BLaER1 (cell line): Measurements from ENCODE around the gene FKBP1B.
A peak's percentile ranks its signal among the peaks of the same experiment; 100 is the strongest.
"Not testable (repeated sequence)": the region's sequence is repeated elsewhere in the genome, so short reads cannot be mapped to it uniquely, and the experiment has no call there.

ENCODE experiments used
- H3K27ac ChIP-seq: shearing (Covaris generic); formaldehyde crosslinking; 2 replicates; pipeline ENCODE4 v1.8.1; 2022
- H3K27me3 ChIP-seq: shearing (Covaris generic); formaldehyde crosslinking; 2 replicates; pipeline ENCODE4 v1.8.1; 2022
- H3K36me3 ChIP-seq: shearing (Covaris generic); formaldehyde crosslinking; 2 replicates; pipeline ENCODE4 v1.8.1; 2022
- H3K4me1 ChIP-seq: shearing (Covaris generic); formaldehyde crosslinking; 2 replicates; pipeline ENCODE4 v1.8.1; 2022
- H3K4me2 ChIP-seq: shearing (Covaris generic); formaldehyde crosslinking; 2 replicates; pipeline ENCODE4 v1.8.1; 2022
- H3K4me3 ChIP-seq: shearing (Covaris generic); formaldehyde crosslinking; 2 replicates; pipeline ENCODE4 v1.8.1; 2022
- H3K9ac ChIP-seq: shearing (Covaris generic); formaldehyde crosslinking; 2 replicates; pipeline ENCODE4 v1.8.1; 2022
- H3K9me3 ChIP-seq: shearing (Covaris generic); formaldehyde crosslinking; 2 replicates; pipeline ENCODE4 v1.8.1; 2022
- H4K20me1 ChIP-seq: shearing (Covaris generic); formaldehyde crosslinking; 2 replicates; pipeline ENCODE4 v1.8.1; 2022
- Cebpa-rat ChIP-seq: shearing (Covaris generic); IDR thresholded peaks from 2 replicates; pipeline ENCODE4 v1.8.1; 2022

Gene FKBP1B

DNA sequence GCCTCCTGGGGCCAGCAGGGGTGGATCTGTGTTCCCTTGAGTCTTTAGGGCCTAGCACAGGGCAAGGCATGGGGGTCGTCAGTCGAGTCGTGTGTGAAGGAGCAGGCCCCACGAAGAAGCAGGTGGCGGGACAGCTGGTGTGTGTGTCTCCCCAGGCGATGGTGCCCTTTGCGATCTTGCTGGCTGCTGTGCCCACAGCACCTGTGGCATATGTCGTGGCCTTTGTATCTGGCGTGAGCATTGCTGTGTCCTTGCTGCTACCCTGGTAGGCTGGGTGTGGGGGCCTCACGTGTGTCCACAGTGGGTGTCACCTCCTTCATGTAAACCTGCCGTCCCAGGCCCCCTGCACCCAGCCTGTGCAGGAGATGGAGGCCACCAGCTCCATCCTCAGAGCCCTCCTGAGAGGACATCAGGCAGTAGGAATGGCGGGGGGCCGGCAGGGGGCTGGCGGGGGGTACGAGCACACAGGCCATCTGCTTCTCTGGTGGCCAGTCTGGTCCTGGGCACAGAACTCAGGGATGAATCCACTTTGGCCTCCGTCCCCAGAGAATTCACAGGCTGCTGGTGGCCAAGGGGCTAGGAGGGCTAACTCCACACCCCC is 26.5 kb upstream of the FKBP1B start:
- Histone ChIP-seq H3K4me3 (no peak overlapping the region), H3K36me3 (peaks cover 68% of the 10 kb centered on the region), H3K4me1 (no peaks in the 10 kb centered on the region), H3K9me3 (no peaks in the 10 kb centered on the region), H3K9ac (no peak overlapping the region), H4K20me1 (0 out of 2 replicates have a peak, but pooled peaks cover 7% of the 10 kb centered on the region), H3K27me3 (no peaks in the 10 kb centered on the region), H3K4me2 (no peak overlapping the region), H3K27ac (no peak overlapping the region)
- no peak for TF ChIP-seq Cebpa-rat

DNA sequence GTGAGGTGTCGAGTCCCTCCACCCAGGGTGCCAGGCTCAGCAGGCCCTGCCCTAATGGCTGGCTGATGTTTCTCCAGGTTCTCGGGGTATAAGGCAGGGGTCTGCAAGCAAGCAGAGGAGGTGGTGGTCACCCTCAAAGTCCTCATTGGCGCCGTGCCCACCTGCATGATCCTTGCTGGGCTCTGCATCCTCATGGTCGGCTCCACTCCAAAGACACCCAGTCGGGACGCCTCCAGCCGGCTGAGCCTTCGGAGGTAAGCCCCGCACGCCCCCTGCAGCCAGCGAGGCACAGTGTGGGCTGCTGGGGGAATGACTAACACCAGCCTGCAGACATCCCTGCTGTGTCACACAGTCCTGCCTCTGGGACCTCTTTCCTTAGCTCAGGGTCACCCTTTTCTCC is 25.5 kb upstream of the FKBP1B start:
- TF ChIP-seq Cebpa-rat, result no peak
- Histone ChIP-seq H3K36me3 (peaks cover 77% of the 10 kb centered on the region), H3K9ac (no peak overlapping the region), H3K4me2 (no peak overlapping the region), H3K4me1 (no peaks in the 10 kb centered on the region), H3K9me3 (no peaks in the 10 kb centered on the region), H3K27ac (no peak overlapping the region), H4K20me1 (0 out of 2 replicates have a peak, but pooled peaks cover 7% of the 10 kb centered on the region), H3K4me3 (no peak overlapping the region), H3K27me3 (no peaks in the 10 kb centered on the region)

DNA sequence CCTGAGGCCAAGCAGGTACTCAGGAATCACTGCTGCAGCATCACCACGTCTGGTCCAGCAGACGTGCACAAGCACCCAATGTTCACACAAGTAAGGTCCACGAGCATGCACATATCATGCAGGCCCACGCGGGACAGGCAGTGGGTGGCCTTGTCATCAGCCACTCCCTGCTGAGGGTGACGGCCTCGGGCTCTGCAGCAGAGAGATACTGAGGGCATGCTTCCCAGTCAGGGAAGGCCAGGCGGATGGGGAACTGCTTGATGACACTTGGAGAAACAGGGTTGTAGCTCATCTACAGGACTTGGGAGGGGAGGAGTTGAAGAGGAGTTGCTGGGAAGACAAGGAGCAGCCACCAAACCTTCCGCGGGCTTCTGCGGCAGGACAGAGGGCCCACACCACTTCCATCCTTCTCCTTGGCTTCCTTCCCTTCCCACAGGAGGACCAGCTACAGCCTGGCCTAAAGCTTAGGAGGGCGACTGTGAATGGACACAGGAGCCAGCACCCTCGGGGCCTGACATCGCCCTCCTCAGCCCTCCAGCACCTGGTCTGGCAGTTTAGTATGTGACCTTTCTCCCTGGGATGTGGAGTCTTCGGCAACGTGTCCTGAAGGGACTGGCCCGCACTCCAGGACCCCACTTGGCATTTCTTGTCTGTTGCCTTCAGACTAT is 24.4 kb upstream of the FKBP1B start:
- Histone ChIP-seq H3K27me3 (no peaks in the 10 kb centered on the region), H3K4me2 (no peak overlapping the region), H3K4me1 (no peaks in the 10 kb centered on the region), H4K20me1 (0 out of 2 replicates have a peak, but pooled peaks cover 7% of the 10 kb centered on the region), H3K27ac (no peak overlapping the region), H3K4me3 (no peak overlapping the region), H3K9ac (no peak overlapping the region), H3K36me3 (peaks cover 88% of the 10 kb centered on the region), H3K9me3 (no peaks in the 10 kb centered on the region)
- TF ChIP-seq Cebpa-rat, result no peak

DNA sequence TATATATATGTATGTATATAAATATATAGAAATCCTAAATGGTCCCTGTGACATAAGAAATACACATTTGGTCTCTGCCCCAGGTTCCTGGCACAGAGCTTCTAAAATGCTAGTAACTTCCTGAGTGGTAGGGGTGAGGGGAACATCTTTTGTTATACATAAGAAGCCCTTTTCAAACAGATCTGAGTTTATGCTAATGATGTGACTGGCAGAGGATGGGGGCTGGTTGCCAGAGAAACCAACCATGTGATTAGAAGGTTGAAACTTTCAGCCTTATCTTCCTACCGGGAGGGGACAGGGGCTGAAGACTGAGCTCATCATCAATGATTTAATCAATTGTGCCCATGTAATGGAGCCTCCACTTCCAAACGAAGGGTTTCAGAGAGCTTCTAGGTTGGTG is 23.3 kb upstream of the FKBP1B start:
- Histone ChIP-seq H3K4me1 (no peaks in the 10 kb centered on the region), H3K27me3 (no peaks in the 10 kb centered on the region), H3K4me2 (no peak overlapping the region), H3K36me3 (peaks cover 99% of the 10 kb centered on the region), H3K4me3 (no peak overlapping the region), H3K27ac (no peak overlapping the region), H4K20me1 (0 out of 2 replicates have a peak, but pooled peaks cover 12% of the 10 kb centered on the region), H3K9me3 (no peaks in the 10 kb centered on the region), H3K9ac (no peak overlapping the region)
- no peak for TF ChIP-seq Cebpa-rat

DNA sequence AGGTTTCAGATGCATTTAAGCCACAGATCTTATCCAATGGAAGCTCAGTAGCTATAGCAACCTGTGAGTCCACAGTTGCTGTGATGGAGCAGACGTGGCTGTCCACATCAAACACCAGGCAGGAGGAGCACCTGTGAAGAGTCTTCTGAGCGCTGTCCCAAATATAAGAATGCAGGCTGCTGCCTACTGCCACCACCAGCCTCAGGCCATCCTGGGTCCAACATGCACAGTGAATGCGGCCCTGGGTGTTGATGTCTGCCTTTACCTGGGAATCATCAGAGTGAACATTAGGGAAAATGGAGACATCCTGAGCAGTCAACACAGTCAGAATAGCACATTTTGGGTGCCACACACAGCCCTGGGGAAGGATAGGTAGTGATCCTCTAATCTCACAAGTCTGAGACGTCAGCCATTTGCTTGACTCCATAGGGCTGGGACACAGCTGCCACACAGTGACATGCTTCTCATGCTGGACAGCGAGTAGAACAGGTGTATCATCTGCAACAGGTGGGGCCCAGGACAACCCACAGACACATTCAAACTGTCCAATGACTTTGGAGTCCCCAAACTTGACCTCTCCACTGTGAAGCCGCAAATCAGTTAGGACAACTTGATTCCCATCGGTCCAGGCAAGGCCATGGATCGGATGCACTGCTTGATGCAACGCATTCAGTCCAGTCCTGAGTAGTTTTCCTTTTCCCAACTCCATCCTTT is 10.6 kb upstream of the FKBP1B start:
- H3K4me3 ChIP-seq, result no peak overlapping the region
- H4K20me1 ChIP-seq, result 0 out of 2 replicates have a peak, but pooled peaks cover 16% of the 10 kb centered on the region
- peaks cover 39% of the 10 kb centered on the region for H3K36me3 ChIP-seq
- H3K9me3 ChIP-seq, result no peaks in the 10 kb centered on the region
- no peaks in the 10 kb centered on the region for H3K27me3 ChIP-seq
- no peaks in the 10 kb centered on the region for H3K4me1 ChIP-seq
- TF ChIP-seq Cebpa-rat, result no peak
- H3K9ac ChIP-seq, result no peak overlapping the region
- no peak overlapping the region for H3K4me2 ChIP-seq
- H3K27ac ChIP-seq, result no peak overlapping the region

DNA sequence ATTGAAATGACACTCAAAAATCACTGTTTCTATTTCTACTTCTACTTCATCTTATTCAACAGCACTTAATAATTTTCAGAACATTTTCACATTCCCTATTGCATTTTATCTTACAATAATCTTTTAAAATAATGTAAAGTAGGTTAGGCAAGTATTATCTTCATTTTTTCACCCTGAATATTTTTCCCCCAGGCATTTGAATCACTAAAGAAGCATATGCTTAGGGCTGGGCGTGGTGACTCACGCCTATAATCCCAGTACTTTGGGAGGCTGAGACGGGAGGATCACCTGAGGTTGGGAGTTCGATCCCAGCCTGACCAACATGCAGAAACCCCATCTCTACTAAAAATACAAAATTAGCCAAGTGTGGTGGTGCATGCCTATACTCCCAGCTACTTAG is 9.0 kb upstream of the FKBP1B start:
- Histone ChIP-seq H3K27me3 (no peaks in the 10 kb centered on the region), H4K20me1 (0 out of 2 replicates have a peak, but pooled peaks cover 16% of the 10 kb centered on the region)

DNA sequence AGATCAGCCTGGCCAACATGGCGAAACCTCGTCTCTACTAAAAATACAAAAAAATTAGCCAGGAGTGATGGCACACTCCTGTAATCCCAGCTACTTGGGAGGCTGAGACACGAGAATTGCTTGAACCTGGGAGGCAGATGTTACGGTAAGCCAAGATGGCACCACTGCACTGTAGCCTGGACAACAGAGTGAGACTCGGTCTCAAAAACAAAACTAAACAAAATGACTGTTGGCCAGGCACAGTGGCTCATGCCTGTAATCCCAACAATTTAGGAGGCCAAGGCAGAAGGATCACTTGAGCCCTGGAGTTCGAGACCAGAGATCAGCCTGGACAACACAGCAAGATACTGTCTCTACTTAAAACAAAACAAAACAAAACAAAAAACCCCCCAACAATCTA is 6.4 kb upstream of the FKBP1B start:
- H3K27ac ChIP-seq, H3K4me3 ChIP-seq, H4K20me1 ChIP-seq, H3K4me2 ChIP-seq, H3K9me3 ChIP-seq, H3K27me3 ChIP-seq, H3K9ac ChIP-seq: not testable (repeated sequence)
- Histone ChIP-seq H3K36me3 (peaks cover 14% of the 10 kb centered on the region), H3K4me1 (peaks cover 25% of the 10 kb centered on the region)

More for the DNA sequence above, 9.0 kb upstream of the FKBP1B start:
- Histone ChIP-seq H3K4me2 (no peak overlapping the region), H3K36me3 (peaks cover 36% of the 10 kb centered on the region), H3K4me1 (peaks cover 8% of the 10 kb centered on the region), H3K4me3 (no peak overlapping the region), H3K9ac (no peak overlapping the region), H3K9me3 (no peaks in the 10 kb centered on the region), H3K27ac (no peak overlapping the region)
- no peak for TF ChIP-seq Cebpa-rat

DNA sequence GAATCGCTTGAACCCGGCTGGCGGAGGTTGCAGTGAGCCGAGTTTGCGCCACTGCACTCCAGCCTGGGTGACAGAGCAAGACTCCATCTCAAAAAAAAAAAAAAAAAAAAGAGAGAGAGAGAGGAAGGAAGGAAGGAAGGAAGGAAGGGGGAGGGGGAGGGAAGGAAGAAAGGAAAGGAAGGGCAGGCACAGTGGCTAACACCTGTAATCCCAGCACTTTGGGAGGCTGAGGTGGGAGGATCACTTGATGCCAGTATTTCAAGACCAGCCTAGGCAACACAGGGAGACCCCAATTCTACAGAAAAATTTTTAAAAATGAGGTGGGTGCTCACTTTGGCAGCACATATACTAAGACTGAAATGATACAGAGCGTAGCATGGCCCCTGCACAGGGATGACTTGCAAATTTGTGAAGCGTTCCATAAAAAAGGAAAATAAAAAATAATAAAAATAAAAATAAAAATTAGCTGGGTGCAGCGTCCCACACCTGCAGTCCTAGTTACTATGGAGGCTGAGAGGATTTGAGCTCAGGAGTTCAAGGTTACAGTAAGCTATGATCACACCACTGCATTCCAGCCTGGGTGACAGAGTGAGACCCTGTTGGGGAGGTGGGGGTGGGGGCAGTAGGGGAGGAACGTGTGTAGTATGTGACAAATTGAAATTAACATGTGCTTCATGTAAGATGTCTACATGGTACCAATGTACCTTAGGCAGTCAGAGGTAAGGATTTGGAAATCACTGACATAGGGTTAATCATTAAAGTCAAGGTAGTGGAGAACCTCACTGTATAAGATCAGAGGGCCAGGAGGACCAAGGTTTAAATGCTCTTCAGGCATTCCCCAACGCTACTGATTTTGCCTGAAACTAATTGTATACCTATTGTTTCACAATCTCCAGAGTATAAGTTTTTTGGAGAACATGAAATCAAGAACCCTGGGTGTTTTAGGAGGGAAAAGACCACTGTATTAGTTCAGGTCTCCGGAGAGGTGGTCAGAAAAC is 3.7 kb upstream of the FKBP1B start:
- Histone ChIP-seq H3K36me3 (no peaks in the 10 kb centered on the region), H3K27ac (no peak overlapping the region), H3K4me2 (peak overlapping the region; percentile 82), H4K20me1 (peaks cover 10% of the 10 kb centered on the region; the same call in 1 of the 2 replicates), H3K9me3 (no peaks in the 10 kb centered on the region), H3K9ac (peak overlapping the region; percentile 86; the same call in 1 of the 2 replicates), H3K4me3 (peak overlapping the region; percentile 86), H3K27me3 (peaks cover 33% of the 10 kb centered on the region), H3K4me1 (peaks cover 37% of the 10 kb centered on the region)
- no peak for TF ChIP-seq Cebpa-rat

DNA sequence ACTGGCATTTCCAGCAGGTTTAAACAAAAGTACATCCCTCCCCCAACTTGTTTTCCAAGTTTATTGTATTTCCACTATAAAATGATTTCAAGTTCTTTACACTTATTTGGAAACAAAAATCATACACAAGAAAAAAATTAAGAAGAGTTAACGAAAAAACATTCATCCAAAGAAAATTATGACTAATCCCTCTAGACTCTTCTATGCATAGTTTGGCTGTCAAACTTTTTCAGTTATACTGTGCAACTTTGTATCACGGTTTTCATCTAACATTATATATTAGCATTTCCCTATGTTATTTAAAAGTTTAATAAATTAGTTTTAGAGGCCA is 3.0 kb upstream of the FKBP1B start:
- TF ChIP-seq Cebpa-rat, result no peak

More for the DNA sequence above, 3.0 kb upstream of the FKBP1B start:
- H3K9me3 ChIP-seq, result no peaks in the 10 kb centered on the region
- H3K9ac ChIP-seq, result peak overlapping the region; percentile 86
- peaks cover 40% of the 10 kb centered on the region for H3K27me3 ChIP-seq
- H3K4me1 ChIP-seq, result peaks cover 37% of the 10 kb centered on the region
- H3K4me3 ChIP-seq, result peak overlapping the region; percentile 86
- H3K4me2 ChIP-seq, result peak overlapping the region; percentile 82
- no peaks in the 10 kb centered on the region for H3K36me3 ChIP-seq
- H4K20me1 ChIP-seq, result peaks cover 10% of the 10 kb centered on the region; the same call in 1 of the 2 replicates
- peak overlapping the region; percentile 73; the same call in 1 of the 2 replicates for H3K27ac ChIP-seq
